RWPE1 (cell line): ENCODE data around the gene DCP2.

Source experiments
- CTCF ChIA-PET: fragments of 350-600 bp; sonication (Branson Sonifier 250); formaldehyde crosslinking; extraction: SDS; loops from one replicate; lab custom pipeline; 2021; lab: Yijun Ruan, JAX
- POLR2A ChIA-PET: fragments of 400-600 bp; formaldehyde crosslinking; extraction: SDS; loops from one replicate; lab custom pipeline; 2020; ENCODE audit warnings: antibody characterized with exemption; ENCODE audit not compliant: low non-redundant PET; lab: Yijun Ruan, JAX
- DNase-seq: peaks from one replicate; pipeline ENCODE4 v3.0.0; 2012; ENCODE audit warnings: low spot score
- H3K27ac ChIP-seq: fragments of 450-650 bp; 2 replicates; pipeline ENCODE4 v1.5.1; 2017
- CTCF ChIP-seq: fragments of 450-650 bp; conservative IDR thresholded peaks from 2 replicates; pipeline ENCODE4 v1.5.1; 2017; ENCODE audit warnings: low read depth, mild to moderate bottlenecking

The DCP2 gene

GRCh38 chr5:112934366-112934663 lies 42.3 kb upstream of the DCP2 start:
- no peak overlapping the region for H3K27ac ChIP-seq
- no peak for DNase-seq
- CTCF ChIA-PET, result no interaction called here
- POLR2A ChIA-PET, result no interaction called here
- no peak for TF ChIP-seq CTCF

GRCh38 chr5:112935675-112936074 lies 40.9 kb upstream of the DCP2 start:
- no peak for TF ChIP-seq CTCF
- POLR2A ChIA-PET, result no interaction called here
- CTCF ChIA-PET, result no interaction called here
- DNase-seq, result no peak
- H3K27ac ChIP-seq, result no peak overlapping the region

GRCh38 chr5:112938286-112938685 lies 38.3 kb upstream of the DCP2 start:
- ChIA-PET CTCF (interaction anchor here (0.6 kb wide), 1 partner anchor 22 kb away, joined by 4 read pairs; no protein-coding TSS in a partner anchor), POLR2A (no interaction called here)
- DNase-seq, result no peak
- TF ChIP-seq CTCF, result no peak
- H3K27ac ChIP-seq, result no peak overlapping the region

- no peak for DNase-seq
- H3K27ac ChIP-seq, result no peak overlapping the region
- CTCF ChIA-PET, result interaction anchor here (0.7 kb wide), 1 partner anchor 15 kb away, joined by 5 read pairs; no protein-coding TSS in a partner anchor
- POLR2A ChIA-PET, result no interaction called here
- no peak for TF ChIP-seq CTCF
These were observed 35.9 kb upstream of the DCP2 start for GRCh38 chr5:112940670-112941069.

GRCh38 chr5:112948458-112948857 lies 28.1 kb upstream of the DCP2 start:
- TF ChIP-seq CTCF, result no peak
- CTCF ChIA-PET, result no interaction called here
- no peak overlapping the region for H3K27ac ChIP-seq
- POLR2A ChIA-PET, result no interaction called here
- DNase-seq, result no peak

GRCh38 chr5:112951124-112951702 lies 25.4 kb upstream of the DCP2 start:
- CTCF ChIA-PET, result interaction anchor here (0.5 kb wide), 1 partner anchor 995 kb away, joined by 4 read pairs; no protein-coding TSS in a partner anchor
- TF ChIP-seq CTCF, result no peak
- no peak for DNase-seq
- no peak overlapping the region for H3K27ac ChIP-seq
- POLR2A ChIA-PET, result no interaction called here
